HG03108 (cell line): ENCODE data around the gene NUP62CL.
"Not testable (repeated sequence)": the region's sequence is repeated elsewhere in the genome, so short reads cannot be mapped to it uniquely, and the experiment has no call there.

ENCODE experiments used
- ATAC-seq: cut with Tn5 transposase; IDR thresholded peaks from one replicate; pipeline ENCODE4 v1.9.1; 2021; ENCODE audit warnings: moderate library complexity; ENCODE audit not compliant: unreplicated experiment

NUP62CL gene, protein sequence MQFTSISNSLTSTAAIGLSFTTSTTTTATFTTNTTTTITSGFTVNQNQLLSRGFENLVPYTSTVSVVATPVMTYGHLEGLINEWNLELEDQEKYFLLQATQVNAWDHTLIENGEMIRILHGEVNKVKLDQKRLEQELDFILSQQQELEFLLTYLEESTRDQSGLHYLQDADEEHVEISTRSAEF

DNA sequence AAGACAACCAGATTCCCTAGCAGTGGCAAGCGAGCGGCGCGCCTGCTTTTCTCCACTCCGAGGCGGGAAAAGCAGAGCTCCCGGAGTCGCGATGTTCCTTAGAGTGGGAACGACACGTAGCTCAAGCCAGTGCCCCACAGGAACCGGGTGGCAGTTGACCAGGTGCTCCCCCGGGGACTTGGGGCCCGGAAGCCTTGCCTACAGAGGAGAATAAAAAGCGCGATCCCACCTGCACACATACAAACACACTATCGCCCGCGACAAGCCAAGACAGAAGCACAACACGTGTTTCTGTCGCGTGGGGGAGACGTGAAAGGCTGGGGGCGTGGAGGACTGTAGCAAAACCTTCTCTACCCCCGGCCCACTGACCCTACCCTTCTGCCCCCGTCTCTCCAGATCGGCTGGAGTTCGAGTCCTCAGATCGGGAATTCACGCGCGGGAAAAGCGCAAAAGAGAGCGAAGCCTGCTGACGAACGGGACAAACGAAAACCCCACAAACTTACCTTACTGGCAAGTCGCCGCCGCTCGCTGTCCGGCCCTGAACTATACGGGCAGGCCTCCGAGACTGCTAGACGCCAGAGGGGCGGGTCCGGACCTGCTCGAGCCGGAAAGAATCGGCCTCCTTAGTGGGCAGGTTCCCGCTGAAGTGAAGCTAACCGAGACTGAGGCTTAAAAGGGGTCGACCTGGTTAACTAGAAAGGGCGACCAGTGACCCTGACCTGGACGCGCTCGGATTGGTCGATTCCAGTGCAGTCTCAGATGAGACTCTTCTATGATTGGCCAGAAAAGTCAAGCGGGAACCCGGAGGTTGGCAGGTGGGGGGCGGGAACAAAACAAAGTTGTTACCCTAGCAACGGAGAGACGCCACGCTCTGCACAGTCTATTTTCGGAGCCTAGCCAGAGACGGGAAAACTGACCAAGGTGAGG, at the start of gene NUP62CL, which contains the start of gene DNAAF6:
Gene NUP62CL (minus strand): TSS at position 664 of the 927 bp plus-strand sequence. CDS start 31,287 bp downstream, outside the sequence.
Gene DNAAF6 (plus strand): TSS at position 842 of the 927 bp plus-strand sequence. CDS start 6,265 bp downstream, outside the sequence.
- ATAC-seq, result peak; percentile 92

DNA sequence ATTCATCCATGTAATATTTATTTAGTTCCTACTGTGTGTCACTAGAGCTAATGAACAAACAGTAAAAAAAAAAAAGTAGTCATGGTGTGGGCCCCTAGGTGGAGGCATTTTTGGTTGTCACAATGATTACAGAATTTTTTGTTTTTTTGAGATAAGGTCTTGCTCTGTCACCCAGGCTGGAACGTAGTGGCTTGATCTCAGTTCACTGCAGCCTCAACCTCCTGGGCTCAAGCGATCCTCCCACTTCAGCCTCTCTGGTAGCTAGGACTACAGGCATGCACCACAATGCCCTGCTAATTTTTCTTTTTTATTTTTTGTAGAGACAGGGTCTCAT, 22.2 kb upstream of the NUP62CL start:
- ATAC-seq, result no peak

DNA sequence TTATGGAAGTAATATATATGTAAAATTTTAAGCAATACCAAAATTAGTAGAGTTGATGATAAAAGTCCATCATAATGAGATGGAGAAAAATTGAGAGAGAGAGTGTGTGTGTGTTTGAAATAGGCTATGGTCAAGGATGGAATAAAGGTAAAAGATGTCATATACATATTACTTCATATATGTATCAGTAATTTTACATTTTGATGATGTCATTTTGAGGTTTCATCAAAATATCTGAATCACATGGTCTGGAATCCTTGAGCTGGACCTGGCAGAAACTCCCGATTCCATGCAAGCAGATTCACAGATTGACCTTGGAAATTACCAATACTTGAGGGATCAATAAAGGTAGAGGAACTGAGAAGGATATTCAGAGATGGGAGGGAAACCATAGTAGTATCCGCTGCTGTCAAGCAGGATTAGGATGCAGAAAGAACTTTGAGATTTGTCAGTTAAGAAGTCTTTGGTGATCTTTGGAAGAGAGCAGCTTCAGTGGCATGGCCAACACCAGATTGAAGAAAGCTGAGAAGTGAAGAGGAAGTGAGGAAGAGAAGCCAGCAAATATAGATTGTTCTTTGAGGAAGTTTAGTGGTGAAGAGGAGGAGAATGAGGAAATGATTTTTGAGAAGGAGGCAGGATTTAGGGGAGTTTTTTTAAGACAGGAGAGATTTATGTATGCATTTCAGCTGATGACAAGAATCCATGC, 21.7 kb upstream of the NUP62CL start:
- ATAC-seq, result no peak

DNA sequence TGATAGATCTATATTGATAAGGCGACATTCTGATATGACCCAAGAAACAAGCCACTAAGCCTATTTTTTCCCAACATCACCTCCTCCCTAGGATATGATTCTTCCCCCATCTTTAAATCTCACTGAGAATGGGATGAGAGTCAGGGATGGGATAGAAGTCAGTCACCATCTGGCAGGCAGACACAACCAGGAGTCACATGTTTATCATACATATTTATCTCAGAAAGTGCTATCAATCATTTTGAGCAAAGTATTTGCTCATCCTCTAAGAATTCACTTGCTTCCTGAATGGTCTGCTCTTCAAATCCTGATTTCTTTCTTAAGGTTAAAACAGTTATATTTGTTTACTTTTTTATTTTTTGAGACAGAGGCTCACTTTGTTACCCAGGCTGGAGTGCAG, 20.5 kb upstream of the NUP62CL start:
- no peak for ATAC-seq

DNA sequence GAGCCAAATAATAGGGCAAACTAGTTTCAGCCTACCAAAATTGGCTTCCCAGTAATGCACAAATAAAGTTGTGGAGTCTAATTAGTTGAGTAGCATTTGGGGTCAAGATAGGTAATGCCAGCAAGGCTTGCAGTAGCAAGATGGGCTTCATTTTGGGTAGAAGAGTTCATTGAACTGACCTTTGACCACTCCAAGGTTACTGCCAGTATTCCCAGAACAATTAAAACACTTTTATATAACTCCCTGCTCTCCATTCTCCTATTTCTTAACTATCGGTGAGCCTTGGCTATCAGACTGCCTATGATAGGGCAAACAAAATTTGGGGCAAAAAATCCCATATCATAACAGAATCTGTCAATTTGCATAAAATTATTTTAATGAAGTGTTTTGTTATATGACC, 7.2 kb upstream of the NUP62CL start:
- ATAC-seq, result no peak

DNA sequence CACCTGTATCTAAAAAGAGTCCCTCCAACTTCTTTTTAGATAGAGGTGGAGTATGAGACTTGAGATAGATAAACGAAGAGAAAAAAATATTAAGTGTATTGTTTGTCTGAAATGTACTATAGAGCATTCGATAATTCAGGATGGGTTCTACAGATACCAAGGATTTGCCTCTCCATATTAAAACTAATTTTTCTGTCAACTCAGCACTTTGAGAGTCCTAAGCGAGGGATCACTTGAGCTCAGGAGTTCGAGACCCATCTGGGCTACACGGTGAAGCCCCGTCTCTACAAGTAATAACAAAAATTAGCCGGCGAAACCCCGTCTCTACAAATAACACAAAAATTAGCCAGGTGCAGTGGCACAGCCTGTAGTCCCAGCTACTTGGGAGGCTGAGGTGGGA, 1.7 kb upstream of the NUP62CL start:
- no peak for ATAC-seq

DNA sequence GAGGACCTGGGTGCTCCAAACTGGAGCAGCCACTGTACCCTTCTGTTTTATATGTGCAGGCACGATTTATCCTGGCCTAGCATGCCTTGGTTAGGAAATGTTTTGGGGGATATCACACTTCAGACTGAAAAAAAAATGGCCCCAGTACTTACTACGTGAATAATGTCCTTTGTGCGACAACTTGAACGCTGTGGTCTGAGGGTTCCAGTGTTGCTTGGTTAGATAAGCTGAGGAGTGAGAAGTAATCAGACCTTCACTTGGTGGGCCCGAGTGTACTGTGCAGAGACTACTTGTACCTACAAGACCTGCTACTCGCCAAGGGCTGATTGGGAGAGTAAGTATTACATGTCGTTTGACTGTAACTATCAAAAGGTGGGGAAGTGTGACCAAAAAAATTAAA, 856 bp upstream of the NUP62CL start:
- ATAC-seq, result no peak

DNA sequence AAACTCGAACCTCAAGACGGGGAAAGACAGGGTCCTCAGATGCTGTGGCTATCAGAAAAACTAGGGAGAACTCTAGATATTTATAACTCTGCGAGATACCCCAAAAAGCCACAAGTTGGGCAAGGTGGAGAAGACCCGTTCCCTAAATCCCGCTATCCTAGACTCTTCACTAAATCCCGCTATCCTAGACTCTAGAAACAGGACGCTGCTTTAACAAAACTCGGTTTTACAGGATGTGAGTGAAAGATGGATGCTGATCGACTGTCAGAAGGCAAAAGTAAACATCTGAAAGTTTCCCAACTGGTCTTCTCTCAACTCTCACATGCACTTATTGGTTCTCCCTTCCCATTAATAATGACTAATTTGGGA, 448 bp upstream of the NUP62CL start:
- no peak for ATAC-seq

DNA sequence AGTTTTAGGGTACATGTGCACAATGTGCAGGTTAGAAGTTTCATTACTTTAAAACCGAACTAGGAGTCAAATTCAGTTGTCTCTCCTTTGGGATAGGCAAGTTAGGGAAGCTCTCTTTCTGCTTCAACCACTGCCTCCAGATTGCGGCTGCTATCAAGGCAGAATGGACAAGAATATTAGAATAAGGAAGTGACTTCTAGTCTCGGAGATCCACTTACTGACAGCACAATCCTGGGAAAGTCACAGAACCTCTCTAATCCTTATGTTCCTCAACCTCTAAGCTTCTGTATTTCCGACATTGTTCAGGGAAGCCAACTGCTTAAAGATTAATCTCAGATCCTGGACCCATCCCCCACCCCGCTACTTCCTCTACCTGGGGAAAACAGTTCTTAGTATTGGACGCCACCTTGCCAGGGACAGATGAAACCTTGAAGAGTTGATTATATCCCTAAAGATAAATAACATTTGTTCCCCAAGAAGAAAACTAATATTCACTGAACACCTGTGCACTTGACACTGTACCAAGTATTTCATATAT, 2.1 kb downstream of the NUP62CL start:
- ATAC-seq, result no peak

DNA sequence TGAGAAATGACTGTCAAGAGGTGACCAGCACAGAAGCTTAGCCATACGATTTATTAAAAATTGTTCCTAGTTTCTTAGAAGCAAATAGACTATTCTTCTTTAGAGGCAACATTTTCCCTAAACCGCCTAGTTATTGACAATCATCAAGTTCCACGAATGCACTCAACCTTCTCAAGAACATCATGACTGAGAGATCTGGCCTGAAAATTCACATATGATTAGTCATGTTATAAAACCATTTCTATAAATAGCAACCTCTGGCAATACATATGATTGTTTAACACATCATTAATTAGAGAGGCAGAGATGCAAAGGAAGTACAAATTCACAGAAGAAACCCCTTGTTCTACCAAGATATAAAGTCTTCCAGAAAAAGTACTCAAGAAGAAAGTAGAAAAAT, 6.7 kb downstream of the NUP62CL start:
- no peak for ATAC-seq

DNA sequence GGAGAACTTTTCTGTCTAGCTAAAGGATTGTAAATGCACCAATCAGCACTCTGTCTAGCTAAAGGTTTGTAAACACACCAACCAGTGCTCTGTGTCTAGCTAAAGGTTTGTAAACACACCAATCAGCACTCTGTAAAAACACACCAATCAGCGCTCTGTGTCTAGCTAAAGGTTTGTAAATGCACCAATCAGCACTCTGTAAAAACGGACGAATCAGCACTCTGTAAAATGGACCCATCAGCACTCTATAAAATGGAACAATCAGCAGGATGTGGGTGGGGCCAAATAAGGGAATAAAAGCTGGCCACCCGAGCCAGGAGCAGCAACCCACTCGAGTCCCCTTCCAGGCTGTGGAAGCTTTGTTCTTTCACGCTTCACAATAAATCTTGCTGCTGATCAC, 8.2 kb downstream of the NUP62CL start:
- not testable (repeated sequence) for ATAC-seq

DNA sequence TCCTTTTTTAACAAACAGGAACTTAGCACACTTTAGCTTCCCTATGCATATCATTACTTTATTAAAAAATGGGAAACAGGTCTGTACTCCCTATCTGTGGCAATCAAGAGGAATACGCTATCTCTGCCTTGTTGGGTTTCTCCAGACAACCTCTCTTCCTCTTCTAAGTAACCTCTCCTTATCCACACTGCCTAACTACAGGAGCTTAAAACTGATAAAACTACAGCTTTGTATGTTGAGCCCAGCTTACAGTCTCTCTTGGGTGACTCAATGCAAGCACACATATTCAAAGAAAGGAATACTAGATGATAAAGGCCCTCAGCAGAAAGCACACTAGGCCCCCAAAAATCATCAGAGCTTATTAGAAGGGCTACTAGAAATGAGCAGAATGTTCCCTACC, 8.9 kb downstream of the NUP62CL start:
- ATAC-seq, result no peak

DNA sequence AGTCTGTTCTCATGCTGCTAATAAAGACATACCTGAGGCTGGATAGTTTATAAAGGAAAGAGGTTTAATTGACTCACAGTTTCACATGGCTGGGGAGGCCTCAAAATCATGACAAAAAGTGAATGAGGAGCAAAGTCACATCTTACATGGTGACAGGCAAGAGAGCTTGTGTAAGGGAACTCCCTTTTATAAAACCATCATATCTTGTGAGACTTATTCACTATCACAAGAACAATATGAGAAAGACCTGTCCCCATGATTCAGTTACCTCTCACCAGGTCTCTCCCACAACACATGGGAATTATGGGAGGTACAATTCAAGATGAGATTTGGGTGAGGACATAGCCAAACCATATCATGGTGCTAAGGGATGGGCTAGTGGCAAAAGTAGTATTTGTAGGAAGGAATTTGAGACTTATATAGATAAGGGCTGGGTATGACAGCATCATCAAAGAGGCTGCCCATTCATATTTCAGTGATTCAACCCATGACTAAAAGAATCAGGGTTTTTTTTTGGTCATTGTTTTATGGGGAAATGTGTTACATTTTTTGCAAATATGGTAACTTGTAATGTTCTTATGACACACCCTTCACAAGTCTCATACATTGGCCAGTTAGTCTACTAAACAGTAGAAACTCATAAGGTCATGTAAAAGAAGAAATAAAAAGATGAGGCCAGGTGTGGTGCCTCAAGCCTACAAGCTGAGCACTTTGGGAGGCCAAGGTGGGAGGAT, 34.7 kb downstream of the NUP62CL start:
- no peak for ATAC-seq

DNA sequence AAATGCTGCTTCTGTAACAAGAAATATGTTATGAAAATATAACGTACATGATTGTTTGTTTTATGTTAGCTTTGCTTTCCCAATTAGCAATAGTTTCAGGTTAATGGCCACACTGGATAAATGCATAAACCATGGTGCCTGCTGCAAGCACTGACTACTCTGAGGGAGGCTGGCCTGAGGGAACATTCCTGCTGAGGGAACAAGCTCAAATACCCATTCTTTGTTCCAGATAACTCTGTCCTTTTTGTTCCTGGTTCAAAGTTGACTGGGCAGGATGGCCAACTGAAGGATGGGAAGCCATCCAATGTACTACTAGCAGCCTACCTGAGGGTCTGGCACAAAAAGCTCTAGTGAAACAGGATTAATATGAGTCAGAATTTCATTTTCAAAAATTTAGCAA, 37.5 kb downstream of the NUP62CL start:
- ATAC-seq, result no peak

DNA sequence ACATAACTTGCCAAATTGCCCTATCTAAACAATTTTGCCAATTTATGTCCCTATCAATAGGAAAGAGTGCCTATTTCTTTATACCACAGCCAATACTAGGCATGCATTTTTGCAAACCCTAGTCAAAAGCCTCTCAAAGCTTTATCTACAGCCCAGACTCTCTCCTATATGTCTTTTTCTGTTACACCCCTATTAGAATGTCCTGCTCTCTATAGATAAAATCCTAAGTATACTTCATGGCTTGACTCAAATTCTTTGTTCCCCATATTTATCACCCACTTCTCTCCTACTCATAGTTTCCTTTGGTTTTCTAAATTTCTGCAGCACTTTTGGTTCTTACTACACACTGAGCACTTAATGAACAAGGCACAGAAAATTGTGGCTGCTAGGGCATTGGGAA, 38.0 kb downstream of the NUP62CL start:
- ATAC-seq, result no peak

DNA sequence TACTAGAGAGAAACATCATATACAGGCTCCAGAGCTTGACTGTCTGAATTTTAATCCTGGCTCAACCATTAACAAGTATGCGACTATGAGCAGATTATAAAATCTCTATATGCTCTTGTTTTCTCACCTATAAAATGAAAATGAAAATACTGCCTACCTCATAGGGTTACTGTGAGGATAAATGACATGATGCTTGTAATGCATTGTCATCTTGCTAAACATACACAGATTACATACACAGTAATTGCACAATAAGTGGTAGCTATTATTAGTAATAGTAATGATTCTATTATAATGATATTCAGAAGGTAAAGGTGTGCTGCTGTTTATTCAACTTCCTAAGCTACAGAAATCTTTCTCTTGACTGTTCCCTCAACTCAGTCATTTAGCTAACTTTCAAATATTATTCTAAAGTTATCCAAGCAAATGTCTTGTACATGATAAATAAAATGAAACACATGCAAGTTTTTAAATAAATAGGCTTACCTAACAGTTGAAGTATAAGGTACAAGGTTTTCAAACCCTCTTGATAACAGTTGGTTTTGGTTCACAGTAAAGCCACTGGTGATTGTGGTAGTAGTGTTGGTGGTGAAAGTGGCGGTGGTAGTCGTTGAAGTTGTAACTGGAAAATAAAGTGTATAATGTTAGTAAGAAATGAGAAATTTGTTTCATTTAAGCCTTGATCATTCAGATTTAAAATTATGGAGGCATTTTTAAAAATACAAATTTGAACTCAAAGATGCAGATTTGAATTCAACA, 38.9 kb downstream of the NUP62CL start:
- ATAC-seq, result no peak

DNA sequence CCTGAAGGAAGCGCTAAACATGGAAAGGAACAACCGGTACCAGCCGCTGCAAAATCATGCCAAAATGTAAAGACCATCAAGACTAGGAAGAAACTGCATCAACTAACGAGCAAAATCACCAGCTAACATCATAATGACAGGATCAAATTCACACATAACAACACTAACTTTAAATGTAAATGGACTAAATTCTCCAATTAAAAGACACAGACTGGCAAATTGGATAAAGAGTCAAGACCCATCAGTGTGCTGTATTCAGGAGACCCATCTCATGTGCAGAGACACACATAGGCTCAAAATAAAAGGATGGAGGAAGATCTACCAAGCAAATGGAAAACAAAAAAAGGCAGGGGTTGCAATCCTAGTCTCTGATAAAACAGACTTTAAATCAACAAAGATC, 48.6 kb downstream of the NUP62CL start:
- not testable (repeated sequence) for ATAC-seq

DNA sequence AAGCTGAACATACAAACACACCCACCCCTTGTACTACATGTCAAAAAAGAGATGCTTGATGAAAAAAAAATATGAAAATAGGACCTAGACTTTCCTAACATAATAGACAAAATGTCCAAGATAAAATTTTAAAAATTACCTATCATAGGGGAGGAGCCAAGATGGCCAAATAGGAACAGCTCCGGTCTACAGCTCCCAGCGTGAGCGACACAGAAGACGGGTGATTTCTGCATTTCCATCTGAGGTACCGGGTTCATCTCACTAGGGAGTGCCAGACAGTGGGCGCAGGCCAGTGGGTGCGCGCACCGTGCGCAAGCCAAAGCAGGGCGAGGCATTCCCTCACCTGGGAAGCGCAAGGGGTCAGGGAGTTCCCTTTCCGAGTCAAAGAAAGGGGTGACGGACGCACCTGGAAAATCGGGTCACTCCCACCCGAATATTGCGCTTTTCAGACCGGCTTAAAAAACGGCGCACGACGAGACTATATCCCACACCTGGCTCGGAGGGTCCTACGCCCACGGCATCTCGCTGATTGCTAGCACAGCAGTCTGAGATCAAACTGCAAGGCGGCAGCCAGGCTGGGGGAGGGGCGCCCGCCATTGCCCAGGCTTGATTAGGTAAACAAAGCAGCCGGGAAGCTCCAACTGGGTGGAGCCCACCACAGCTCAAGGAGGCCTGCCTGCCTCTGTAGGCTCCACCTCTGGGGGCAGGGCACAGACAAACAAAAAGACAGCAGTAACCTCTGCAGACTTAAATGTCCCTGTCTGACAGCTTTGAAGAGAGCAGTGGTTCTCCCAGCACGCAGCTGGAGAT, 50.4 kb downstream of the NUP62CL start:
- not testable (repeated sequence) for ATAC-seq
